Measurements from ENCODE around the gene MRPS6.

Gene MRPS6

GRCh38 chr21:34071683-34072082, 1.7 kb upstream of the MRPS6 start:
- no peak for DNase-seq (ENCODE audit: low spot score)

- peak; percentile 21 for DNase-seq (ENCODE audit: low spot score)
Measured at GRCh38 chr21:34072145-34073031, 990 bp upstream of the MRPS6 start.

- DNase-seq (ENCODE audit: low spot score), result peak; percentile 67
Measured at GRCh38 chr21:34073749-34074282, 438 bp downstream of the MRPS6 start.

GRCh38 chr21:34074283-34075090, 1.1 kb downstream of the MRPS6 start:
- DNase-seq (ENCODE audit: low spot score), result no peak

GRCh38 chr21:34075091-34075425, 1.7 kb downstream of the MRPS6 start:
- no peak for DNase-seq (ENCODE audit: low spot score)

GRCh38 chr21:34075760-34076660, 2.6 kb downstream of the MRPS6 start:
- no peak for DNase-seq (ENCODE audit: low spot score)

GRCh38 chr21:34076835-34077234, 3.5 kb downstream of the MRPS6 start:
- no peak for DNase-seq (ENCODE audit: low spot score)

GRCh38 chr21:34077888-34078287, 4.5 kb downstream of the MRPS6 start:
- no peak for DNase-seq (ENCODE audit: low spot score)

- DNase-seq (ENCODE audit: low spot score), result no peak
Measured at GRCh38 chr21:34078915-34079314, 5.5 kb downstream of the MRPS6 start.

GRCh38 chr21:34080710-34081109, 7.3 kb downstream of the MRPS6 start:
- no peak for DNase-seq (ENCODE audit: low spot score)

- no peak for DNase-seq (ENCODE audit: low spot score)
Measured at GRCh38 chr21:34082769-34083168, 9.4 kb downstream of the MRPS6 start.

- no peak for DNase-seq (ENCODE audit: low spot score)
Measured at GRCh38 chr21:34083357-34083756, 10.0 kb downstream of the MRPS6 start.

- no peak for DNase-seq (ENCODE audit: low spot score)
Measured at GRCh38 chr21:34085129-34085528, 11.8 kb downstream of the MRPS6 start.

GRCh38 chr21:34086887-34087306, 13.5 kb downstream of the MRPS6 start:
- DNase-seq (ENCODE audit: low spot score), result no peak

- no peak for DNase-seq (ENCODE audit: low spot score)
Measured at GRCh38 chr21:34088752-34089151, 15.4 kb downstream of the MRPS6 start.

GRCh38 chr21:34091032-34091431, 17.7 kb downstream of the MRPS6 start:
- DNase-seq (ENCODE audit: low spot score), result no peak

- DNase-seq (ENCODE audit: low spot score), result no peak
Measured at GRCh38 chr21:34091607-34092006, 18.2 kb downstream of the MRPS6 start.

- no peak for DNase-seq (ENCODE audit: low spot score)
Measured at GRCh38 chr21:34092262-34092921, 19.0 kb downstream of the MRPS6 start.

- DNase-seq (ENCODE audit: low spot score), result no peak
Measured at GRCh38 chr21:34093083-34093482, 19.7 kb downstream of the MRPS6 start.

GRCh38 chr21:34094949-34095348, 21.6 kb downstream of the MRPS6 start:
- DNase-seq (ENCODE audit: low spot score), result no peak

- DNase-seq (ENCODE audit: low spot score), result no peak
Measured at GRCh38 chr21:34097442-34097841, 24.1 kb downstream of the MRPS6 start.
